ENCODE measurements around the gene SLC50A1. TPM values are rescaled to one million over a fixed set of nuclear protein-coding genes. Genes with fewer than 3 reads are reported as not detected.

Gene SLC50A1
- total and polyA plus RNA-seq, 4 donors = 26.3 to 114 (median 68.4) TPM

GRCh38 chr1:155168456-155169210 lies 33.0 kb downstream of the SLC50A1 start:
- no peak overlapping the region for H3K9ac ChIP-seq (ENCODE audit: insufficient read depth in 1 of 2, low read length in 2 of 2)
- 88 to 90% methylated on average over 10 of the region's 10 CpGs for WGBS, 2 donors
- TF ChIP-seq CTCF (IDR thresholded peaks at IDR 0.05; ENCODE audit: control extremely low read depth, extremely low read depth) = no peak
- no peak for DNase-seq
- no peak for ATAC-seq (ENCODE audit: insufficient read depth, low FRiP score)
- peaks cover 0 to 33% (median 6%) of the 10 kb centered on the region in 5 donors for H3K4me1 ChIP-seq (ENCODE audit: control insufficient read depth in 5 of 5, insufficient read depth in 5 of 5, low read length in 5 of 5)
- no peak overlapping the region for H3K4me3 ChIP-seq
- no peaks in the 10 kb centered on the region for H3K9me3 ChIP-seq (ENCODE audit: control insufficient read depth in 4 of 4, insufficient read depth in 3 of 4, low read length in 3 of 4)
- no peak overlapping the region for H3K27ac ChIP-seq (ENCODE audit: low read depth in 1 of 2, low read length in 1 of 2)
- no peaks in the 10 kb centered on the region for H3K27me3 ChIP-seq (ENCODE audit: control insufficient read depth in 3 of 3, insufficient read depth in 3 of 3, low read length in 2 of 3)
- H3K36me3 ChIP-seq (ENCODE audit: control insufficient read depth in 4 of 4, insufficient read depth in 4 of 4, low read length in 4 of 4) = peaks cover 0 to 17% (median 8%) of the 10 kb centered on the region in 4 donors

GRCh38 chr1:155169541-155169940 lies 33.9 kb downstream of the SLC50A1 start:
- 79 to 93% methylated on average over 5 of the region's 5 CpGs for WGBS, 2 donors
- no peaks in the 10 kb centered on the region for H3K27me3 ChIP-seq (ENCODE audit: control insufficient read depth in 3 of 3, insufficient read depth in 3 of 3, low read length in 2 of 3)
- no peak overlapping the region for H3K9ac ChIP-seq (ENCODE audit: insufficient read depth in 1 of 2, low read length in 2 of 2)
- peaks cover 0 to 17% (median 8%) of the 10 kb centered on the region in 4 donors for H3K36me3 ChIP-seq (ENCODE audit: control insufficient read depth in 4 of 4, insufficient read depth in 4 of 4, low read length in 4 of 4)
- no peak for DNase-seq
- ATAC-seq (ENCODE audit: insufficient read depth, low FRiP score) = no peak
- no peak overlapping the region for H3K4me3 ChIP-seq
- TF ChIP-seq CTCF (IDR thresholded peaks at IDR 0.05; ENCODE audit: control extremely low read depth, extremely low read depth) = no peak
- no peaks in the 10 kb centered on the region for H3K9me3 ChIP-seq (ENCODE audit: control insufficient read depth in 4 of 4, insufficient read depth in 3 of 4, low read length in 3 of 4)
- no peak overlapping the region for H3K27ac ChIP-seq (ENCODE audit: low read depth in 1 of 2, low read length in 1 of 2)
- peaks cover 0 to 39% (median 6%) of the 10 kb centered on the region in 5 donors for H3K4me1 ChIP-seq (ENCODE audit: control insufficient read depth in 5 of 5, insufficient read depth in 5 of 5, low read length in 5 of 5)

- Histone ChIP-seq H3K9me3 (ENCODE audit: control insufficient read depth in 4 of 4, insufficient read depth in 3 of 4, low read length in 3 of 4) (no peaks in the 10 kb centered on the region), H3K36me3 (ENCODE audit: control insufficient read depth in 4 of 4, insufficient read depth in 4 of 4, low read length in 4 of 4) (peaks cover 0 to 17% (median 8%) of the 10 kb centered on the region in 4 donors), H3K9ac (ENCODE audit: insufficient read depth in 1 of 2, low read length in 2 of 2) (no peak overlapping the region), H3K27ac (ENCODE audit: low read depth in 1 of 2, low read length in 1 of 2) (no peak overlapping the region), H3K4me3 (no peak overlapping the region), H3K4me1 (ENCODE audit: control insufficient read depth in 5 of 5, insufficient read depth in 5 of 5, low read length in 5 of 5) (peaks cover 0 to 41% (median 8%) of the 10 kb centered on the region in 5 donors), H3K27me3 (ENCODE audit: control insufficient read depth in 3 of 3, insufficient read depth in 3 of 3, low read length in 2 of 3) (no peaks in the 10 kb centered on the region)
- no peak for TF ChIP-seq CTCF (IDR thresholded peaks at IDR 0.05; ENCODE audit: control extremely low read depth, extremely low read depth)
- WGBS, 2 donors = 90 to 99% methylated on average over 2 of the region's 2 CpGs
- ATAC-seq (ENCODE audit: insufficient read depth, low FRiP score) (no peak), DNase-seq (no peak)
Observed at GRCh38 chr1:155170101-155170785, 34.6 kb downstream of the SLC50A1 start.

Measured in lung (tissue), 12 donors.